K562 (cell line): ENCODE results near the gene ACAP3. TPM values are rescaled to one million over a fixed set of nuclear protein-coding genes. Genes with fewer than 3 reads are reported as not detected.
A peak's percentile ranks its signal among the peaks of the same experiment; 100 is the strongest.

Experiments used
- ATAC-seq: fragments of 200-7000 bp; cut with Tn5 transposase; 3 replicates; pipeline ENCODE4 v1.9.1; 2020; ENCODE audit warnings: moderate library complexity
- BruUV-seq: library from RNA; stranded (reverse); fragments of 400-500 nt; replicated peaks from 2 replicates; lab custom pipeline; 2021; lab: Mats Ljungman, UMichigan
- CTCF ChIA-PET: fragments of 300-600 bp; formaldehyde crosslinking; extraction: SDS; loops from one replicate; lab custom pipeline; 2021; ENCODE audit warnings: low intra/inter-chr PET ratio; lab: Yijun Ruan, JAX
- POLR2A ChIA-PET: fragments of 300-600, 350-650 bp; sonication (Branson Sonifier 250); formaldehyde crosslinking; extraction: SDS; loops from one replicate; lab custom pipeline; 2021; ENCODE audit warnings: antibody characterized with exemption, inconsistent platforms; lab: Yijun Ruan, JAX
- DNase-seq, 4 experiments: peaks; one replicate each; pipeline versions ENCODE4 v3.0.0 to v3.0.0-alpha.2; 2011 to 2018; ENCODE audit warnings: low spot score in 3 of 4, mixed read lengths in 3 of 4; ENCODE audit errors: extremely low read depth in 1 of 4
- FAIRE-seq: peaks from 2 replicates; lab custom pipeline; 2011; peaks lifted over from hg19 to GRCh38; lab: Jason Lieb, UNC
- H2AFZ ChIP-seq: 2 replicates; pipeline ENCODE4 v1.6.0; 2011; ENCODE audit warnings: low read depth, low read length, control low read depth, inconsistent platforms
- H3K27ac ChIP-seq: fragments of 200-600 bp; 3 replicates; pipeline ENCODE4 v1.8.0; 2011; ENCODE audit warnings: low read depth, mild to moderate bottlenecking, control low read depth, inconsistent platforms, low read length, moderate library complexity, mixed read lengths; ENCODE audit errors: extremely low read depth
- H3K27me3 ChIP-seq, 2 experiments: fragments of 300-600 bp in 1 of 2; 2 replicates in 1 of 2; 3 replicates in 1 of 2; pipeline versions ENCODE4 v1.6.0 to v1.8.0; 2011; ENCODE audit warnings: inconsistent platforms in 2 of 2, low read length in 2 of 2, mild to moderate bottlenecking in 1 of 2, mixed read lengths in 1 of 2, moderate library complexity in 1 of 2; ENCODE audit not compliant: control insufficient read depth in 2 of 2, insufficient read depth in 2 of 2
- H3K36me3 ChIP-seq: fragments of 300-600 bp; 3 replicates; pipeline ENCODE4 v1.8.0; 2011; ENCODE audit warnings: mild to moderate bottlenecking, low read length, inconsistent platforms; ENCODE audit not compliant: control insufficient read depth, insufficient read depth
- H3K4me1 ChIP-seq, 2 experiments: fragments of 200-600 bp in 1 of 2; replicated peaks in 1 of 2; 2 replicates in 1 of 2; 3 replicates in 1 of 2; pipeline versions ENCODE4 v1.5.1 to v1.8.0; 2011; ENCODE audit warnings: inconsistent platforms in 2 of 2, low read length in 2 of 2, mild to moderate bottlenecking in 1 of 2, mixed read lengths in 1 of 2, moderate library complexity in 1 of 2; ENCODE audit not compliant: control insufficient read depth in 2 of 2, insufficient read depth in 2 of 2
- H3K4me2 ChIP-seq: 2 replicates; pipeline ENCODE4 v1.6.1; 2011; ENCODE audit warnings: low read length, control low read depth, inconsistent platforms, mixed read lengths; ENCODE audit not compliant: insufficient read depth
- H3K4me3 ChIP-seq: fragments of 200-600 bp; sonication (generic), shearing (Covaris generic); 2 replicates; pipeline ENCODE4 v1.5.1; 2016; ENCODE audit warnings: control low read depth, inconsistent platforms
- H3K79me2 ChIP-seq: fragments of 200-600 bp; 3 replicates; pipeline ENCODE4 v1.8.0; 2011; ENCODE audit warnings: low read length, inconsistent platforms; ENCODE audit not compliant: control insufficient read depth, insufficient read depth
- H3K9ac ChIP-seq, 2 experiments: 2 replicates each; pipeline versions ENCODE4 v1.6.0 to v1.6.1; 2011; ENCODE audit warnings: low read depth in 2 of 2, low read length in 2 of 2, control low read depth in 1 of 2, inconsistent platforms in 1 of 2, mild to moderate bottlenecking in 1 of 2, mixed read lengths in 1 of 2; ENCODE audit not compliant: insufficient read depth in 1 of 2
- H3K9me1 ChIP-seq: one replicate; pipeline ENCODE4 v1.6.0; 2011; ENCODE audit warnings: inconsistent platforms, mild to moderate bottlenecking, low read length, moderate library complexity; ENCODE audit not compliant: control insufficient read depth, insufficient read depth
- H3K9me3 ChIP-seq: replicated peaks from 2 replicates; pipeline ENCODE4 v1.5.1; 2011; ENCODE audit warnings: low read depth, low read length, inconsistent platforms; ENCODE audit not compliant: control insufficient read depth, insufficient read depth
- H4K20me1 ChIP-seq: replicated peaks from 2 replicates; pipeline ENCODE4 v1.6.1; 2011; ENCODE audit warnings: low read length, inconsistent platforms, mixed read lengths; ENCODE audit not compliant: control insufficient read depth, insufficient read depth
- CAMTA2 ChIP-seq: fragments of 250-450 bp; sonication (Bioruptor Pico); conservative IDR thresholded peaks from 2 replicates; pipeline ENCODE4 v1.5.1; 2022
- KLF10 ChIP-seq: fragments of 250-450 bp; sonication (Bioruptor Pico); IDR thresholded peaks from 2 replicates; pipeline ENCODE4 v1.6.1; 2021; ENCODE audit warnings: matching md5 sums
- MYBL2 ChIP-seq, 2 experiments: fragments of 450-650 bp in 1 of 2; sonication (generic) in 1 of 2; formaldehyde crosslinking in 1 of 2; IDR thresholded peaks; 2 replicates each; pipeline versions ENCODE4 v1.6.1 to v1.8.1; 2017 to 2022; ENCODE audit warnings: borderline replicate concordance in 1 of 2, inconsistent platforms in 1 of 2, low read depth in 1 of 2, mild to moderate bottlenecking in 1 of 2, missing genetic modification reagents in 1 of 2, moderate library complexity in 1 of 2
- RREB1 ChIP-seq: fragments of 250-450 bp; sonication (Bioruptor Pico); IDR thresholded peaks from 2 replicates; pipeline ENCODE4 v1.4.0; 2020
- SMC3 ChIP-seq: conservative IDR thresholded peaks from 2 replicates; pipeline ENCODE4 v1.6.1; 2011; ENCODE audit warnings: low read depth, low read length, improper control_type of control experiment; ENCODE audit not compliant: insufficient read depth
- TEAD4 ChIP-seq, 2 experiments: sonication (generic) in 1 of 2; formaldehyde crosslinking in 1 of 2; IDR thresholded peaks; 2 replicates each; pipeline versions ENCODE4 v1.6.1 to v1.8.0; 2012 to 2022; ENCODE audit warnings: borderline replicate concordance in 1 of 2, inconsistent platforms in 1 of 2, low read length in 1 of 2, mild to moderate bottlenecking in 1 of 2, missing genetic modification reagents in 1 of 2
- TRIM28 ChIP-seq: fragments of 450-650 bp; IDR thresholded peaks from 2 replicates; pipeline ENCODE4 v1.6.1; 2017
- UBTF ChIP-seq, 2 experiments: IDR thresholded peaks; 2 replicates each; pipeline ENCODE4 v1.6.1; 2012; ENCODE audit warnings: improper control_type of control experiment in 2 of 2, low read depth in 2 of 2, low read length in 2 of 2, borderline replicate concordance in 1 of 2
- ZNF695 ChIP-seq: fragments of 450-650 bp; formaldehyde crosslinking; IDR thresholded peaks from 2 replicates; pipeline ENCODE4 v1.4.0; 2020; ENCODE audit warnings: mild to moderate bottlenecking, moderate library complexity
- ZNF830 ChIP-seq: fragments of 250-450 bp; sonication (Bioruptor Pico); IDR thresholded peaks from 2 replicates; pipeline ENCODE4 v1.5.0; 2021; ENCODE audit warnings: mild to moderate bottlenecking
- WGBS: fragments of 100-300 bp; shearing (Covaris generic); methylation state at CpG from one replicate; pipeline ENCODE4 v1.1.6; 2016; ENCODE audit warnings: low coverage, mixed read lengths; ENCODE audit not compliant: insufficient coverage; ENCODE audit errors: missing lambda C conversion rate; 5-methylcytosine and 5-hydroxymethylcytosine counted together
- in situ Hi-C: fragments of 300-500 bp; cut with MboI; formaldehyde crosslinking; loops from 4 replicates; pipeline ENCODE4 v1.15.0; 2018; ENCODE audit warnings: inconsistent platforms, mixed read lengths
- intact Hi-C: fragments of 100-400 bp; cut with micrococcal nuclease; formaldehyde crosslinking; loops from 2 replicates; pipeline ENCODE4 v1.14.2; 2022
- polyA plus RNA-seq, 8 experiments: library from polyadenylated mRNA; depleted of rRNA in 4 of 8; stranded (reverse) in 5 of 8; unstranded in 3 of 8; fragments of >200 nt; fragmentation: Nextera tagmentation in 2 of 8; fragmentation: Illumina TruSeq in 1 of 8; extraction: Ambion mirVana in 2 of 8; extraction: Trizol in 1 of 8; gene quantifications; 2 replicates each; pipeline versions ENCODE4 v1.2.1 to v1.2.3, GENCODE V29; 2011 to 2014; ENCODE audit warnings: inconsistent platforms in 1 of 8, missing spikeins in 1 of 8
- total RNA-seq, 7 experiments: library from RNA; depleted of rRNA in 6 of 7; stranded (reverse); fragments of >200 nt in 6 of 7; fragmentation: Illumina TruSeq in 2 of 7; extraction: Trizol in 2 of 7; gene quantifications; 2 replicates each; pipeline versions ENCODE4 v1.2.1 to v1.2.3, GENCODE V29; 2011 to 2021; ENCODE audit warnings: low replicate concordance in 1 of 7

Gene ACAP3
- total and polyA plus RNA-seq, 9 of the 15 experiments (the other 6 are each of a cell fraction or from before 2014, with no cell fraction given), result 0.01 to 49.0 (median 12.0) TPM

- TF ChIP-seq MYBL2 (IDR thresholded peaks at IDR 0.05; ENCODE audit: low read depth) (no peak), MYBL2 (CRISPR knock-in tag; IDR thresholded peaks at IDR 0.05; ENCODE audit: borderline replicate concordance) (0 out of 2 replicates have a peak, but pooled peaks have one; percentile 11), ZNF695 (CRISPR knock-in tag) (no peak)
These were observed 16.7 kb downstream of the ACAP3 start (continued) for GRCh38 chr1:1291023-1291528.

- Histone ChIP-seq H3K4me3 (no peak overlapping the region), H3K4me1 (peaks cover 5 to 86% of the 10 kb centered on the region in 2 experiments; a peak in 3 of 5 replicates), H3K9ac (peak overlapping the region in 1 of 2 experiments; percentile 82; a peak in 2 of 4 replicates), H3K36me3 (peaks cover 6% of the 10 kb centered on the region; the same call in 1 of the 3 replicates), H3K79me2 (no peaks in the 10 kb centered on the region), H3K27me3 (peaks cover 2 to 33% of the 10 kb centered on the region in 2 experiments; a peak in 3 of 5 replicates), H3K9me1 (peaks cover 11% of the 10 kb centered on the region), H3K27ac (no peak overlapping the region), H3K4me2 (no peak overlapping the region), H2AFZ (no peak overlapping the region), H3K9me3 (no peaks in the 10 kb centered on the region), H4K20me1 (peaks cover 19% of the 10 kb centered on the region; the same call in 1 of the 2 replicates)
- no TSS peak for BruUV-seq
- FAIRE-seq, result peak; percentile 93
- intact Hi-C loops, result loop anchor here (2.0 to 10.0 kb wide), 2 partner anchors 167 to 305 kb away; partner anchors contain the start of gene PERM1
- 16% methylated on average over 14 of the region's 15 CpGs for WGBS
- ChIA-PET CTCF (interaction anchor here (1.5 kb wide), 1 partner anchor 306 kb away, joined by 8 read pairs; no protein-coding TSS in a partner anchor), POLR2A (interaction anchor here (0.6 to 1.1 kb wide), 4 partner anchors 8 to 313 kb away, joined by 3 to 4 read pairs (median 3); no protein-coding TSS in a partner anchor)
- DNase-seq, result peak; percentile 79 to 87 (median 84)
- in situ Hi-C loops, result no loop called here
- ATAC-seq, result peak; percentile 62
- peak; percentile 71 for TF ChIP-seq SMC3
- TF ChIP-seq CAMTA2 (CRISPR knock-in tag), result no peak
- TF ChIP-seq UBTF (IDR thresholded peaks at IDR 0.05; ENCODE audit: borderline replicate concordance in 1 of 2, low read depth in 2 of 2, low read length in 2 of 2), result no peak
- TF ChIP-seq RREB1 (CRISPR knock-in tag), result no peak
- TF ChIP-seq TRIM28, result no peak
- TF ChIP-seq ZNF830 (CRISPR knock-in tag), result no peak
- no peak for TF ChIP-seq KLF10 (CRISPR knock-in tag)
- no peak for TF ChIP-seq TEAD4 (IDR thresholded peaks at IDR 0.05; ENCODE audit: low read length)
- TF ChIP-seq TEAD4 (CRISPR knock-in tag; IDR thresholded peaks at IDR 0.05; ENCODE audit: borderline replicate concordance), result peak; percentile 77; the same call in 1 of the 2 replicates
These were observed 17.4 kb downstream of the ACAP3 start for GRCh38 chr1:1290238-1290731.
